ENCODE data around the gene RCN1.

Gene RCN1

GRCh38 chr11:32068134-32068870 lies 22.6 kb upstream of the RCN1 start:
- no peaks in the 10 kb centered on the region for H3K4me1 Mint-ChIP-seq (ENCODE audit: low read depth)
- no peaks in the 10 kb centered on the region for H3K36me3 Mint-ChIP-seq (ENCODE audit: low read depth)
- H3K27me3 Mint-ChIP-seq (ENCODE audit: low read depth) = peaks cover 25% of the 10 kb centered on the region

GRCh38 chr11:32069361-32070058 lies 21.4 kb upstream of the RCN1 start:
- no peaks in the 10 kb centered on the region for H3K9me3 Mint-ChIP-seq
- H3K27me3 Mint-ChIP-seq (ENCODE audit: low read depth) = peaks cover 25% of the 10 kb centered on the region
- no peak overlapping the region for H3K4me3 Mint-ChIP-seq
- no peaks in the 10 kb centered on the region for H3K36me3 Mint-ChIP-seq (ENCODE audit: low read depth)
- H3K4me1 Mint-ChIP-seq (ENCODE audit: low read depth) = no peaks in the 10 kb centered on the region
- no peak overlapping the region for H3K27ac Mint-ChIP-seq

More at GRCh38 chr11:32068134-32068870, 22.6 kb upstream of the RCN1 start:
- H3K4me3 Mint-ChIP-seq = no peak overlapping the region
- no peak overlapping the region for H3K27ac Mint-ChIP-seq
- no peaks in the 10 kb centered on the region for H3K9me3 Mint-ChIP-seq

GRCh38 chr11:32070692-32071091 lies 20.2 kb upstream of the RCN1 start:
- peaks cover 23% of the 10 kb centered on the region for H3K27me3 Mint-ChIP-seq (ENCODE audit: low read depth)
- H3K36me3 Mint-ChIP-seq (ENCODE audit: low read depth) = no peaks in the 10 kb centered on the region
- no peaks in the 10 kb centered on the region for H3K4me1 Mint-ChIP-seq (ENCODE audit: low read depth)
- no peak overlapping the region for H3K4me3 Mint-ChIP-seq
- no peak overlapping the region for H3K27ac Mint-ChIP-seq
- no peaks in the 10 kb centered on the region for H3K9me3 Mint-ChIP-seq

DNA sequence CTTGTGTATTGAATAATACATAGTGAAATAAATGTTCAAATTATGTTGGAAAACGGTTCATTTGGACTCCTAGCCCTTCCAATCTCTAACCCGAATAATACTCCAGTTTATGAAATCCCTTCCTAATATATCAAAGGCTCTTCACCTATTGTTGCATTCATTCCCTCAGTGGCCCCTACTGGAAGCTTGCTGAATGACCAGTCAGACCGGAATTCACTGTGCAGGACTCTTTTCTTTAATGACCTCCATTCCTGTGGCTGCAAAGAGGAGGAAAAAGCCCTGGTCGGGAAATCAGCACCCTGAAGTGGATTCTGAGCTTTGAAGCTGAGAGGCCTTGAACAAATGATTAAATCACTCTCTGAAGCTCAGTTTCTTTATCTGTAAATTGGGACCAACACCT lies 19.1 kb upstream of the RCN1 start:
- H3K4me1 Mint-ChIP-seq (ENCODE audit: low read depth) = no peaks in the 10 kb centered on the region
- no peaks in the 10 kb centered on the region for H3K36me3 Mint-ChIP-seq (ENCODE audit: low read depth)
- no peak overlapping the region for H3K27ac Mint-ChIP-seq
- H3K9me3 Mint-ChIP-seq = no peaks in the 10 kb centered on the region
- peaks cover 26% of the 10 kb centered on the region for H3K27me3 Mint-ChIP-seq (ENCODE audit: low read depth)
- no peak overlapping the region for H3K4me3 Mint-ChIP-seq

- Mint-ChIP-seq H3K27ac (no peak overlapping the region), H3K36me3 (ENCODE audit: low read depth) (no peaks in the 10 kb centered on the region), H3K27me3 (ENCODE audit: low read depth) (peaks cover 27% of the 10 kb centered on the region), H3K9me3 (no peaks in the 10 kb centered on the region), H3K4me3 (no peak overlapping the region), H3K4me1 (ENCODE audit: low read depth) (no peaks in the 10 kb centered on the region)
These were observed 17.8 kb upstream of the RCN1 start for GRCh38 chr11:32072872-32073643.

DNA sequence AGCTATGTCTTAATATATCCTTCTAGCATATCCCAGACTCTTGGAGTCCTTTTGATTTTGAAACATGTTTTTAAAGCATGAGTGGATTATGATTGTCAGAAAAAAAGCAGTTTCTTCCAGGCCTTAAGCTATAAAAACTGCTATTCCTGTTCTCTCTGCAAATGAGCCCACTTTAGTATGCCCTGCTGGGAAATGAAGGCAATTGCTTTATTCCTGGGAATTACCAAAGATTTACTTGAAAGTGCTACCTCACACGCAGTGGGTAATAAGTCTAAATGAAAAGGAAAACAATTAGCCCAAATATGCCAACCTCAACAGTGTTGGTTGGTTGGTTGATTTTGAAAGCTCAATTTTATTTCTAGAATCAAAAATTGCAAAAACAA lies 17.2 kb upstream of the RCN1 start:
- Mint-ChIP-seq H3K27me3 (ENCODE audit: low read depth) (peaks cover 27% of the 10 kb centered on the region), H3K36me3 (ENCODE audit: low read depth) (no peaks in the 10 kb centered on the region), H3K27ac (no peak overlapping the region), H3K4me1 (ENCODE audit: low read depth) (no peaks in the 10 kb centered on the region), H3K9me3 (no peaks in the 10 kb centered on the region), H3K4me3 (no peak overlapping the region)

- H3K27ac Mint-ChIP-seq = no peak overlapping the region
- H3K4me3 Mint-ChIP-seq = no peak overlapping the region
- H3K27me3 Mint-ChIP-seq (ENCODE audit: low read depth) = peaks cover 32% of the 10 kb centered on the region
- H3K36me3 Mint-ChIP-seq (ENCODE audit: low read depth) = no peaks in the 10 kb centered on the region
- H3K9me3 Mint-ChIP-seq = no peaks in the 10 kb centered on the region
- H3K4me1 Mint-ChIP-seq (ENCODE audit: low read depth) = no peaks in the 10 kb centered on the region
These were observed 11.3 kb upstream of the RCN1 start for GRCh38 chr11:32079553-32079952.

DNA sequence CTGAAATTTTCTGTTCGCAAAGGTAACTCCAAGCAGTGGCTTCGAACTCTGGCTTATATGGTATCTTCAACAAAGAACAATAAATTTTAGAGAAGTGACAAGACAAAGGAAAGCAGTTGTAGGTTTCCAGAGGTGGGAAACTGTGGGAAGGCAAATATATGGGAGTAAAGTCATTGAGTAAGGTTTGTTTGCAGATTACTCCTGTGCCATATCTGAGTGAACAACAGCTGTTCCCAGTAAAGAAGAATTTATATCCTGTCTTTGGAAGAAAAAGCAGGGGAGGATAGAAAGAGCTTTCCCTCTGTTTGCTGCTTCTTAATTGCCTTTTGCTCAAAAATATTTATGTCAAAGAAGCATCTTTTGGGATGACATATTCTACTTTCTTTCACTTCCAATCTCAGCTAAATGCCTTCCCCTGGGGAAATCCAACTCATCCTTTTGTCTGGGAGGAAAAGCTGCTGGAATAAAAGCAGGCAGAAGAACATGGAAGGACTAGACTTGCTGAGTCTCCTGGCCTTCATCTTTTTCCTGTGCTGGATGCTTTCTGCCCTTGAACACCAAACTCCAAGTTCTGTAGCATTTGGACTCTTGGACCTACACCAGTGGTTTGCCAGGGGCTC lies 10.4 kb upstream of the RCN1 start:
- peaks cover 35% of the 10 kb centered on the region for H3K27me3 Mint-ChIP-seq (ENCODE audit: low read depth)
- H3K4me3 Mint-ChIP-seq = no peak overlapping the region
- H3K4me1 Mint-ChIP-seq (ENCODE audit: low read depth) = no peaks in the 10 kb centered on the region

GRCh38 chr11:32081129-32081641 lies 9.7 kb upstream of the RCN1 start:
- no peak overlapping the region for H3K4me3 Mint-ChIP-seq
- H3K4me1 Mint-ChIP-seq (ENCODE audit: low read depth) = no peaks in the 10 kb centered on the region
- H3K9me3 Mint-ChIP-seq = no peaks in the 10 kb centered on the region
- H3K27me3 Mint-ChIP-seq (ENCODE audit: low read depth) = peaks cover 34% of the 10 kb centered on the region
- H3K27ac Mint-ChIP-seq = no peak overlapping the region
- no peaks in the 10 kb centered on the region for H3K36me3 Mint-ChIP-seq (ENCODE audit: low read depth)

More for the DNA sequence above, 10.4 kb upstream of the RCN1 start:
- H3K36me3 Mint-ChIP-seq (ENCODE audit: low read depth) = no peaks in the 10 kb centered on the region
- H3K27ac Mint-ChIP-seq = no peak overlapping the region
- H3K9me3 Mint-ChIP-seq = no peaks in the 10 kb centered on the region

- no peaks in the 10 kb centered on the region for H3K9me3 Mint-ChIP-seq
- no peak overlapping the region for H3K27ac Mint-ChIP-seq
- no peaks in the 10 kb centered on the region for H3K36me3 Mint-ChIP-seq (ENCODE audit: low read depth)
- H3K4me3 Mint-ChIP-seq = no peak overlapping the region
- H3K27me3 Mint-ChIP-seq (ENCODE audit: low read depth) = peaks cover 36% of the 10 kb centered on the region
- no peaks in the 10 kb centered on the region for H3K4me1 Mint-ChIP-seq (ENCODE audit: low read depth)
These were observed 9.0 kb upstream of the RCN1 start for GRCh38 chr11:32081901-32082300.

GRCh38 chr11:32082346-32082986 lies 8.4 kb upstream of the RCN1 start:
- Mint-ChIP-seq H3K4me1 (ENCODE audit: low read depth) (no peaks in the 10 kb centered on the region), H3K27ac (no peak overlapping the region), H3K9me3 (no peaks in the 10 kb centered on the region), H3K4me3 (no peak overlapping the region), H3K27me3 (ENCODE audit: low read depth) (peaks cover 38% of the 10 kb centered on the region), H3K36me3 (ENCODE audit: low read depth) (no peaks in the 10 kb centered on the region)

DNA sequence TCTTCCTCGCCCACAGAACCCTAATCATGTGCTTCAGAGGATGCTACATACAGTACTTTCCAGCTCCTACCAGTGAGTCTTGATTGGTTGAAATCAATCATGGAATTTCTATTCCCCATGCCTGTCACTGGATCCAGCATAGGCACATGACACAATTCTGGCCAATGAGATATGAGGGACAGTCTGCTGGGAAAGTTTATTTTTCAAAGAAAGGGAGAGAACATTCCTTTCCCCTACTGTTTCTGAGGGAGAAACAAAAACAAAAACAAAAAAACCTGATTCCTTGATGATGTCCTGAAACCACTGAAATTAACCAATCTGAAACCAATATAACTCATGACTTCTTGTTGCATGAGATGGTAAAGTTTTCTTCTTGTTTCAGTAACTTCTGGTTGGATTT lies 3.3 kb upstream of the RCN1 start:
- Mint-ChIP-seq H3K27me3 (ENCODE audit: low read depth) (peaks cover 42% of the 10 kb centered on the region), H3K9me3 (no peaks in the 10 kb centered on the region), H3K27ac (no peak overlapping the region), H3K36me3 (ENCODE audit: low read depth) (no peaks in the 10 kb centered on the region), H3K4me1 (ENCODE audit: low read depth) (peaks cover 25% of the 10 kb centered on the region), H3K4me3 (no peak overlapping the region)

GRCh38 chr11:32088117-32088941 lies 2.5 kb upstream of the RCN1 start:
- no peaks in the 10 kb centered on the region for H3K9me3 Mint-ChIP-seq
- H3K4me1 Mint-ChIP-seq (ENCODE audit: low read depth) = peaks cover 32% of the 10 kb centered on the region
- peaks cover 35% of the 10 kb centered on the region for H3K27me3 Mint-ChIP-seq (ENCODE audit: low read depth)
- peak overlapping the region; percentile 16 for H3K27ac Mint-ChIP-seq
- peaks cover 2% of the 10 kb centered on the region for H3K36me3 Mint-ChIP-seq (ENCODE audit: low read depth)
- no peak overlapping the region for H3K4me3 Mint-ChIP-seq

Measured in T-helper 1 cell treated with Interleukin-12 subunit alpha and Interleukin-12 subunit beta and Interleukin-4 antibody, amounts not matched to agents 30 μg/mL and 1 μg/mL, for 36 hours (primary cell).